Smooth muscle cell (in vitro differentiated cells): Measurements from ENCODE around the gene SAMM50. TPM values are rescaled to one million over a fixed set of nuclear protein-coding genes. Genes with fewer than 3 reads are reported as not detected.

ENCODE experiments used
- DNase-seq: peaks from one replicate; lab custom pipeline; 2025; ENCODE audit not compliant: unreplicated experiment; lab: John Stamatoyannopoulos, UW
- H2AFZ ChIP-seq: fragments of 200-600 bp; sonication (generic); 2 replicates; pipeline ENCODE4 v1.6.0; 2016; ENCODE audit warnings: antibody characterized with exemption, low read depth, mild to moderate bottlenecking
- H3F3A ChIP-seq: fragments of 200-600 bp; sonication (generic); 2 replicates; pipeline ENCODE4 v1.6.0; 2017; ENCODE audit warnings: antibody characterized with exemption, low read depth
- H3K27ac ChIP-seq: fragments of 200-600 bp; sonication (generic); 2 replicates; pipeline ENCODE4 v1.5.1; 2016; ENCODE audit warnings: low read depth, mild to moderate bottlenecking
- H3K27me3 ChIP-seq: fragments of 200-600 bp; sonication (generic); 2 replicates; pipeline ENCODE4 v1.6.1; 2016; ENCODE audit warnings: low read depth, mild to moderate bottlenecking
- H3K36me3 ChIP-seq: fragments of 200-600 bp; sonication (generic); 2 replicates; pipeline ENCODE4 v1.5.1; 2016; ENCODE audit warnings: low read depth
- H3K4me1 ChIP-seq: fragments of 200-600 bp; sonication (generic); 2 replicates; pipeline ENCODE4 v1.5.1; 2016; ENCODE audit warnings: low read depth
- H3K4me2 ChIP-seq: fragments of 200-600 bp; sonication (generic); 2 replicates; pipeline ENCODE4 v1.6.0; 2016; ENCODE audit warnings: mild to moderate bottlenecking
- H3K4me3 ChIP-seq: fragments of 200-600 bp; sonication (generic); 2 replicates; pipeline ENCODE4 v1.5.1; 2016; ENCODE audit warnings: mild to moderate bottlenecking
- H3K79me2 ChIP-seq: fragments of 200-600 bp; sonication (generic); 2 replicates; pipeline ENCODE4 v1.6.0; 2016; ENCODE audit warnings: low read depth, mild to moderate bottlenecking
- H3K9ac ChIP-seq: fragments of 200-600 bp; sonication (generic); 2 replicates; pipeline ENCODE4 v1.6.0; 2016; ENCODE audit warnings: low read depth
- H3K9me3 ChIP-seq: fragments of 200-600 bp; sonication (generic); replicated peaks from 2 replicates; pipeline ENCODE4 v1.5.1; 2016; ENCODE audit warnings: low read depth
- H4K20me1 ChIP-seq: fragments of 200-600 bp; sonication (generic); 2 replicates; pipeline ENCODE4 v1.6.0; 2016; ENCODE audit warnings: low read depth
- CTCF ChIP-seq: fragments of 200-600 bp; sonication (generic); IDR thresholded peaks from 2 replicates; pipeline ENCODE4 v1.5.1; 2017; ENCODE audit warnings: borderline replicate concordance, mild to moderate bottlenecking, antibody characterized with exemption; ENCODE audit not compliant: insufficient read depth, poor library complexity, severe bottlenecking
- WGBS: methylation state at CpG from one replicate; pipeline ENCODE4 v1.1.7; 2016; ENCODE audit warnings: low lambda C conversion rate; 5-methylcytosine and 5-hydroxymethylcytosine counted together
- polyA plus RNA-seq: library from polyadenylated mRNA; unstranded; fragments of >200 nt; fragmentation: Nextera tagmentation; extraction: Ambion mirVana; gene quantifications from 2 replicates; pipeline ENCODE4 v1.2.1, GENCODE V29; 2016
- total RNA-seq: library from RNA; depleted of rRNA; stranded (reverse); fragments of >200 nt; gene quantifications from 2 replicates; pipeline ENCODE4 v1.2.3, GENCODE V29; 2014

Gene SAMM50
- total and polyA plus RNA-seq, 2 experiments from 2014 or later, result 43.6 to 56.1 TPM

DNA sequence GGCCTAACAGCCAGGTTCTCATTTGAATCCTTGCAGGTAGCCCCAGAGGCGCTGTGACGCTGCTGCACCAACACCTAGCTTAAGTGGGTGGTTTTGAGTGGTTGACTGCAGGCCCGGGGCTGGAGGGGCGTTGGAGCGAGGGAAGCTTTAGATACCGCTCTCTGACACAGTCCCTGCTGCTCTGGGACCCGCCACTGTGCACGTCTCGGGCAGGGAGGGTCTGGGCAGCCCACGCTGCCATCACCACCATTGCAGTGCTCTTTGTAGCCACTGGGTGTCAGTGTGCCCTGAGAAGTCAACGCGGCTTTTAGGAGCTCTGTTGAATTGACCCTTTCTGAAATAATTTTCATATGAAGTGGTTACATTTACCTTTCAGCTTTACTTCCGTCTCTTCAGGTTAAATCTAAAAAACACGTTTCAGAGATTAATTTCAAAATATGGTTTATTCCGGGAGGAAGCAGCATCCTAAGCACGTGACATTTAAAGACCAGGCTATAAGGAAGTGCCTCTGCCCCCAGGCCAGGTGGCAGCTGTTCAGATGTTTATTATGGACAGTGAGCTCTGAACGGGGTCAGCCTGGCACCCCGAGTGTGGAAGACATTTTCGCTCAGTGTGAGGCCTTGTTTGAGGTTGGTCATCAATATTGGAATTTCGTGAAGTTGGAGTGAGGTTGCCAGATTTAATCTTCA lies 38.0 kb downstream of the SAMM50 start:
- Histone ChIP-seq H3K27me3 (no peaks in the 10 kb centered on the region), H3K9ac (no peak overlapping the region), H3K4me3 (no peak overlapping the region), H3K9me3 (no peaks in the 10 kb centered on the region), H3K4me2 (no peak overlapping the region), H3K27ac (no peak overlapping the region), H3K4me1 (no peaks in the 10 kb centered on the region), H3K79me2 (no peaks in the 10 kb centered on the region), H3F3A (no peaks in the 10 kb centered on the region), H3K36me3 (peaks cover 9% of the 10 kb centered on the region), H2AFZ (no peak overlapping the region), H4K20me1 (peaks cover 41% of the 10 kb centered on the region)
- peak; percentile 97 for TF ChIP-seq CTCF
- DNase-seq, result peak; percentile 8
- 38% methylated on average over 20 of the region's 20 CpGs for WGBS

DNA sequence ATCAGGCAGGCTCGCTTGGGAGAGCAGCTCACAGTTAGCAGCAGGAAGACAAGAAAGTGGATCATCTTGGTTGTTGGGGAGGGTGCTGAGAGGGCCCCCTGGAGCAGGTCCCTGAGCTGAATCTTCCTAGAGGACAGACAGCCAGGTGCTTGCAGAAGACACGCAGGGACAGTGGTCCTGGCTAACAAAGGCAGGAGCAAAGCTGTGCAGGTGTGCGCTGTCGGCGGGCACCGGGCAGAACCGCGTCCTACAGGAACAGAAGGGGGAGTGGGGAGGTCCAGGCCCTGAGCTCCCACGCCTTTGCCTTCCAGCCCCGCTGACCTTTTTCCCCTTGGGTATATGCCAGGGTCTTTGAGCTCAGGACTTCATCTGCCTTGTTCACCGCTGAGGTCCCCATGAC lies 38.8 kb downstream of the SAMM50 start:
- Histone ChIP-seq H4K20me1 (peaks cover 40% of the 10 kb centered on the region), H3K9me3 (no peaks in the 10 kb centered on the region), H3K4me1 (no peaks in the 10 kb centered on the region), H3K27me3 (no peaks in the 10 kb centered on the region), H3K79me2 (no peaks in the 10 kb centered on the region), H3K4me2 (no peak overlapping the region), H3F3A (no peaks in the 10 kb centered on the region), H2AFZ (no peak overlapping the region), H3K9ac (no peak overlapping the region), H3K36me3 (peaks cover 4% of the 10 kb centered on the region), H3K4me3 (no peak overlapping the region), H3K27ac (no peak overlapping the region)
- no peak for TF ChIP-seq CTCF
- 93% methylated on average over 11 of the region's 11 CpGs for WGBS
- no peak for DNase-seq

DNA sequence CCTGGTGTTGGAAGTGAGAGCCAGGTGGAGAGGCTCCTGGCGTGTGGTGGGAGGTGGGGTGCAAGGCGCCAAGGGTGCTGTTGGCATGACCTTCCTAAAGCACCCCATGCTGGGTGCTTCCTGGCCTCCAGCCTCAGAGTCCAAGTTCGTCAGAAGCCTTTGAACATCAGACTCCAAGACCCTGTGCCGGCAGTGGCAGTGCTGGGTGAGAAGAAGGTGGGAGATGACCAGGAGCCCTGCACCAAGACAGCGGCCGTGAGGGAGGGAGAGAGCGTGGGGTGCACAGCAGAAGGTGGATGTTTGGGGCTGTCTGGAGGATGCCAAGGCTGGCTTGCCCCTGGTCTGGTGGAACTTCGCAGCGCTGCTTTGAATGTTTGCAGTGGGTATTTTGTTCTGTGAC lies 39.2 kb downstream of the SAMM50 start:
- Histone ChIP-seq H3K79me2 (no peaks in the 10 kb centered on the region), H4K20me1 (peaks cover 40% of the 10 kb centered on the region), H3K27ac (no peak overlapping the region), H2AFZ (no peak overlapping the region), H3K27me3 (no peaks in the 10 kb centered on the region), H3K4me2 (no peak overlapping the region), H3K4me1 (no peaks in the 10 kb centered on the region), H3K9ac (no peak overlapping the region), H3F3A (no peaks in the 10 kb centered on the region), H3K4me3 (no peak overlapping the region), H3K36me3 (peaks cover 4% of the 10 kb centered on the region), H3K9me3 (no peaks in the 10 kb centered on the region)
- TF ChIP-seq CTCF, result no peak
- no peak for DNase-seq
- WGBS, result 92% methylated on average over 9 of the region's 9 CpGs
